H1 (cell line): Measurements from ENCODE around the gene CRYAB. TPM values are rescaled to one million over a fixed set of nuclear protein-coding genes. Genes with fewer than 3 reads are reported as not detected.

Experiments used
- CTCF ChIA-PET: fragments of 300-600 bp; sonication (Branson Sonifier 250); formaldehyde crosslinking; loops from one replicate; lab custom pipeline; 2021; ENCODE audit not compliant: partially characterized antibody; lab: Charles Lee
- POLR2A ChIA-PET: fragments of 300-600 bp; sonication (Branson Sonifier 250); formaldehyde crosslinking; loops from one replicate; lab custom pipeline; 2021; ENCODE audit warnings: inconsistent platforms; ENCODE audit not compliant: partially characterized antibody; lab: Charles Lee
- DNase-seq, 2 experiments: peaks; one replicate each; pipeline versions ENCODE4 v3.0.0 to v3.0.0-alpha.2; 2010 to 2022; ENCODE audit warnings: low spot score in 2 of 2, low read depth in 1 of 2, mixed read lengths in 1 of 2
- FAIRE-seq: peaks from 2 replicates; lab custom pipeline; 2011; peaks lifted over from hg19 to GRCh38; lab: Jason Lieb, UNC
- H2AFZ ChIP-seq: 2 replicates; pipeline ENCODE4 v1.8.1; 2012; ENCODE audit warnings: low read length, inconsistent platforms
- H2AK5ac ChIP-seq: 2 replicates; pipeline ENCODE4 v1.6.1; 2013; ENCODE audit warnings: low read depth, low read length
- H2BK120ac ChIP-seq: replicated peaks from 2 replicates; pipeline ENCODE3; 2013; ENCODE audit warnings: low read depth, low read length, inconsistent platforms
- H2BK12ac ChIP-seq: 2 replicates; pipeline ENCODE4 v1.6.1; 2013; ENCODE audit warnings: low read depth, low read length
- H2BK15ac ChIP-seq: 2 replicates; pipeline ENCODE4 v1.6.1; 2013; ENCODE audit warnings: low read length
- H2BK20ac ChIP-seq: 2 replicates; pipeline ENCODE4 v1.6.1; 2013; ENCODE audit warnings: low read length
- H2BK5ac ChIP-seq: 2 replicates; pipeline ENCODE4 v1.6.1; 2013; ENCODE audit warnings: low read depth, low read length
- H3K14ac ChIP-seq: 2 replicates; pipeline ENCODE4 v1.6.1; 2013; ENCODE audit warnings: inconsistent platforms; ENCODE audit not compliant: insufficient read length
- H3K18ac ChIP-seq: 2 replicates; pipeline ENCODE4 v1.6.1; 2013; ENCODE audit warnings: low read length; ENCODE audit errors: extremely low read depth
- H3K23ac ChIP-seq: 2 replicates; pipeline ENCODE4 v1.6.1; 2013; ENCODE audit warnings: inconsistent platforms; ENCODE audit not compliant: insufficient read length
- H3K23me2 ChIP-seq: 2 replicates; pipeline ENCODE4 v1.6.1; 2013; ENCODE audit warnings: low read depth, low read length
- H3K27ac ChIP-seq: 2 replicates; pipeline ENCODE4 v1.6.1; 2011; ENCODE audit warnings: low read depth, low read length, inconsistent platforms
- H3K27me3 ChIP-seq, 4 experiments: replicated peaks in 1 of 4; 1 replicate in 1 of 4; 2 replicates in 3 of 4; pipeline versions ENCODE4 v1.6.1 to v1.8.1; 2011 to 2013; ENCODE audit warnings: low read length in 3 of 4, mild to moderate bottlenecking in 3 of 4, inconsistent platforms in 2 of 4, mixed read lengths in 2 of 4, moderate library complexity in 1 of 4; ENCODE audit not compliant: control insufficient read depth in 3 of 4, insufficient read depth in 3 of 4; ENCODE audit errors: extremely low read depth in 1 of 4
- H3K36me3 ChIP-seq, 4 experiments: 2 replicates each; pipeline versions ENCODE4 v1.6.1 to v1.8.1; 2011 to 2013; ENCODE audit warnings: mild to moderate bottlenecking in 4 of 4, low read length in 3 of 4, moderate library complexity in 2 of 4, control low read depth in 1 of 4, inconsistent platforms in 1 of 4; ENCODE audit not compliant: insufficient read depth in 4 of 4, control insufficient read depth in 2 of 4
- H3K4ac ChIP-seq: replicated peaks from 2 replicates; pipeline ENCODE3; 2013; ENCODE audit warnings: low read length, low read depth, mixed read lengths, inconsistent platforms; ENCODE audit not compliant: insufficient read length
- H3K4me1 ChIP-seq, 4 experiments: replicated peaks in 1 of 4; 1 replicate in 1 of 4; 2 replicates in 3 of 4; pipeline versions ENCODE4 v1.6.1 to v1.8.1; 2011 to 2013; ENCODE audit warnings: low read length in 3 of 4, inconsistent platforms in 2 of 4, mixed read lengths in 1 of 4; ENCODE audit not compliant: insufficient read depth in 4 of 4, control insufficient read depth in 3 of 4
- H3K4me2 ChIP-seq, 2 experiments: 2 replicates each; pipeline versions ENCODE4 v1.6.1 to v1.8.1; 2011 to 2013; ENCODE audit warnings: low read depth in 2 of 2, low read length in 2 of 2, control low read depth in 1 of 2, inconsistent platforms in 1 of 2, mild to moderate bottlenecking in 1 of 2; ENCODE audit not compliant: insufficient read depth in 1 of 2
- H3K4me3 ChIP-seq, 4 experiments: fragments of 200-600, 300-600 bp in 1 of 4; sonication (generic), shearing (Covaris generic), sonication (Bioruptor Twin) in 1 of 4; 2 replicates each; pipeline versions ENCODE4 v1.5.1 to v1.8.1; 2011 to 2016; ENCODE audit warnings: low read length in 4 of 4, low read depth in 3 of 4, control low read depth in 2 of 4, inconsistent platforms in 2 of 4, mild to moderate bottlenecking in 2 of 4, mixed read lengths in 1 of 4, moderate library complexity in 1 of 4; ENCODE audit not compliant: insufficient read depth in 2 of 4; ENCODE audit errors: extremely low read depth in 1 of 4
- H3K56ac ChIP-seq: replicated peaks from 2 replicates; pipeline ENCODE3; 2013; ENCODE audit warnings: low read depth, mild to moderate bottlenecking, mixed read lengths, low read length, inconsistent platforms; ENCODE audit not compliant: insufficient read length
- H3K79me1 ChIP-seq: 2 replicates; pipeline ENCODE4 v1.6.1; 2013; ENCODE audit warnings: low read depth, low read length, control low read depth
- H3K79me2 ChIP-seq, 2 experiments: 2 replicates each; pipeline versions ENCODE4 v1.6.1 to v1.8.1; 2012 to 2013; ENCODE audit warnings: low read length in 2 of 2, mild to moderate bottlenecking in 2 of 2, inconsistent platforms in 1 of 2; ENCODE audit not compliant: insufficient read depth in 2 of 2, control insufficient read depth in 1 of 2
- H3K9ac ChIP-seq, 4 experiments: replicated peaks in 1 of 4; 1 replicate in 1 of 4; 2 replicates in 3 of 4; pipeline versions ENCODE4 v1.6.1 to v1.8.1; 2011 to 2013; ENCODE audit warnings: low read depth in 3 of 4, low read length in 3 of 4, control low read depth in 2 of 4, mild to moderate bottlenecking in 2 of 4, moderate library complexity in 2 of 4, inconsistent platforms in 1 of 4; ENCODE audit errors: extremely low read depth in 1 of 4
- H3K9me3 ChIP-seq, 2 experiments: 2 replicates each; pipeline versions ENCODE4 v1.6.1 to v1.8.1; 2012 to 2013; ENCODE audit warnings: mild to moderate bottlenecking in 2 of 2, moderate library complexity in 2 of 2, control low read depth in 1 of 2, inconsistent platforms in 1 of 2, low read depth in 1 of 2, low read length in 1 of 2, mixed read lengths in 1 of 2; ENCODE audit not compliant: insufficient read depth in 2 of 2
- H4K20me1 ChIP-seq, 2 experiments: replicated peaks in 1 of 2; 2 replicates each; pipeline versions ENCODE3 to v1.8.1; 2011 to 2013; ENCODE audit warnings: inconsistent platforms in 2 of 2, low read length in 2 of 2, mild to moderate bottlenecking in 1 of 2; ENCODE audit not compliant: insufficient read depth in 2 of 2, control insufficient read depth in 1 of 2
- H4K5ac ChIP-seq: 2 replicates; pipeline ENCODE4 v1.6.1; 2013; ENCODE audit warnings: low read length, low read depth, mixed read lengths, inconsistent platforms; ENCODE audit not compliant: insufficient read length
- H4K8ac ChIP-seq: 2 replicates; pipeline ENCODE4 v1.8.0; 2013; ENCODE audit warnings: mild to moderate bottlenecking, moderate library complexity, low read length, inconsistent platforms; ENCODE audit not compliant: insufficient read depth; ENCODE audit errors: extremely low read depth
- H4K91ac ChIP-seq: replicated peaks from 2 replicates; pipeline ENCODE3; 2013; ENCODE audit warnings: low read length, mixed read lengths, inconsistent platforms; ENCODE audit not compliant: insufficient read length
- CBX5 ChIP-seq: fragments of 300-800, 300-1000 bp; sonication (generic); IDR thresholded peaks from 2 replicates; pipeline ENCODE4 v1.7.1; 2016; ENCODE audit warnings: antibody characterized with exemption, low read length, low read depth
- CTBP2 ChIP-seq: IDR thresholded peaks from 2 replicates; pipeline ENCODE4 v1.7.0; 2011; ENCODE audit warnings: borderline replicate concordance, mild to moderate bottlenecking, moderate library complexity, mixed read lengths, low read length; ENCODE audit not compliant: insufficient read depth, insufficient read length
- KDM4A ChIP-seq: IDR thresholded peaks from one replicate; pipeline ENCODE4 v1.7.1; 2012; ENCODE audit warnings: low read depth, mild to moderate bottlenecking, moderate library complexity, low read length, inconsistent platforms; ENCODE audit not compliant: severe bottlenecking
- MAFK ChIP-seq: IDR thresholded peaks from 2 replicates; pipeline ENCODE4 v1.6.1; 2012; ENCODE audit warnings: low read depth, mild to moderate bottlenecking, improper control_type of control experiment, low read length
- POLR2A ChIP-seq, 2 experiments: IDR thresholded peaks; 1 replicate in 1 of 2; 2 replicates in 1 of 2; pipeline ENCODE4 v1.6.1; 2011; ENCODE audit warnings: low read depth in 2 of 2, low read length in 2 of 2, mild to moderate bottlenecking in 2 of 2; ENCODE audit errors: control extremely low read depth in 1 of 2
- SAP30 ChIP-seq: fragments of 300-600 bp; sonication (generic); IDR thresholded peaks from 2 replicates; pipeline ENCODE4 v1.7.1; 2012; ENCODE audit warnings: low read length, moderate library complexity, mild to moderate bottlenecking, inconsistent platforms; ENCODE audit not compliant: insufficient read depth, insufficient replicate concordance
- SIN3A ChIP-seq, 2 experiments: IDR thresholded peaks in 1 of 2; conservative IDR thresholded peaks in 1 of 2; 2 replicates each; pipeline ENCODE4 v1.6.1; 2011 to 2012; ENCODE audit warnings: low read length in 2 of 2, improper control_type of control experiment in 1 of 2, low read depth in 1 of 2, mild to moderate bottlenecking in 1 of 2
- SIX5 ChIP-seq: IDR thresholded peaks from 2 replicates; pipeline ENCODE4 v1.6.1; 2011; ENCODE audit warnings: mild to moderate bottlenecking, low read depth, low read length
- TAF7 ChIP-seq: optimal IDR thresholded peaks from 2 replicates; pipeline ENCODE3; 2011; ENCODE audit warnings: low read depth, mild to moderate bottlenecking, inconsistent platforms, low read length, moderate library complexity, borderline replicate concordance
- USF2 ChIP-seq: IDR thresholded peaks from 2 replicates; pipeline ENCODE4 v1.6.1; 2011; ENCODE audit warnings: low read length, improper control_type of control experiment
- ZNF274 ChIP-seq: IDR thresholded peaks from 2 replicates; pipeline ENCODE4 v1.7.0; 2012; ENCODE audit warnings: low read length, borderline replicate concordance; ENCODE audit errors: extremely low read depth
- WGBS, 2 experiments: shearing (Covaris generic) in 1 of 2; methylation state at CpG; one replicate each; pipeline versions ENCODE4 v1.1.6 to v1.1.7; 2013 to 2015; ENCODE audit warnings: low lambda C conversion rate in 2 of 2, mixed read lengths in 2 of 2, inconsistent platforms in 1 of 2, low coverage in 1 of 2, missing lambda C conversion rate in 1 of 2; ENCODE audit not compliant: insufficient replicate concordance in 2 of 2, insufficient coverage in 1 of 2, insufficient read length in 1 of 2; ENCODE audit errors: extremely low coverage in 1 of 2, missing lambda C conversion rate in 1 of 2; 5-methylcytosine and 5-hydroxymethylcytosine counted together
- polyA plus RNA-seq, 7 experiments: library from polyadenylated mRNA; depleted of rRNA in 3 of 7; stranded (reverse) in 5 of 7; unstranded in 2 of 7; fragments of >200 nt in 5 of 7; fragments of 200-250 nt in 2 of 7; gene quantifications; 1 replicate in 5 of 7; 2 replicates in 1 of 7; 4 replicates in 1 of 7; pipeline versions ENCODE4 v1.2.1 to v1.2.3, GENCODE V29; 2011 to 2013; ENCODE audit warnings: missing spikeins in 2 of 7, mixed read lengths in 2 of 7
- total RNA-seq: library from RNA; stranded (reverse); fragmentation: NEBNext Ultra II Directional; extraction: Animal tissue kit (Norgen Biotek cat#: 25700); gene quantifications from 2 replicates; pipeline ENCODE4 v1.2.1, GENCODE V29; 2021

The CRYAB gene
- total and polyA plus RNA-seq, 2 of the 8 experiments (the other 6 are each of a cell fraction or from before 2014, with no cell fraction given) = 1.9 to 2.0 TPM

GRCh38 chr11:111936040-111936540 is 24.5 kb upstream of the CRYAB start:
- Histone ChIP-seq H3K18ac (no peak overlapping the region), H3K9ac (peak overlapping the region in 1 of 4 experiments; percentile 76; a peak in 2 of 7 replicates), H4K5ac (no peak overlapping the region), H3K79me2 (peaks cover 0 to 5% of the 10 kb centered on the region in 2 experiments; a peak in 2 of 4 replicates), H2BK5ac (no peak overlapping the region), H3K27me3 (no peaks in the 10 kb centered on the region), H3K4me3 (peak overlapping the region; percentile 54 to 91 (median 64); a peak in 6 of 8 replicates), H2AFZ (0 out of 2 replicates have a peak overlapping the region, but pooled peaks have one; percentile 75), H4K91ac (no peak overlapping the region), H2AK5ac (no peak overlapping the region; the same call in 1 of the 2 replicates), H3K27ac (no peak overlapping the region), H3K23ac (no peak overlapping the region), H2BK20ac (no peak overlapping the region), H2BK12ac (no peak overlapping the region), H3K23me2 (peaks cover 10% of the 10 kb centered on the region), H3K36me3 (no peaks in the 10 kb centered on the region), H3K79me1 (no peaks in the 10 kb centered on the region), H2BK15ac (no peak overlapping the region), H3K56ac (no peak overlapping the region), H3K4me2 (peak overlapping the region; percentile 77 to 95), H3K4me1 (peaks cover 12 to 22% (median 12%) of the 10 kb centered on the region in 4 experiments), H4K8ac (no peak overlapping the region), H3K4ac (no peak overlapping the region), H2BK120ac (no peak overlapping the region), H4K20me1 (no peaks in the 10 kb centered on the region), H3K9me3 (no peaks in the 10 kb centered on the region), H3K14ac (no peak overlapping the region)
- CTCF ChIA-PET = interaction anchor here (0.7 to 25.5 kb wide), 9 partner anchors 10 to 65 kb away, joined by 3 to 565 read pairs (median 6); partner anchors contain the start of gene ALG9
- POLR2A ChIA-PET = interaction anchor here (0.5 to 3.1 kb wide), 6 partner anchors 10 to 368 kb away, joined by 3 to 22 read pairs (median 8); no protein-coding TSS in a partner anchor
- FAIRE-seq = no peak
- DNase-seq = no peak
- 76% methylated on average over 3 of the region's 3 CpGs; no CpG with 5 or more reads in 1 of the 2 experiments for WGBS, 2 experiments
- no peak for TF ChIP-seq CBX5
- TF ChIP-seq KDM4A = no peak
- no peak for TF ChIP-seq CTBP2
- no peak for TF ChIP-seq MAFK
- TF ChIP-seq USF2 = no peak
- no peak for TF ChIP-seq ZNF274
- TF ChIP-seq POLR2A (IDR thresholded peaks at IDR 0.05; ENCODE audit: control extremely low read depth in 1 of 2, low read depth in 2 of 2, low read length in 2 of 2) = no peak
- TF ChIP-seq SAP30 = no peak
- no peak for TF ChIP-seq TAF7
- no peak for TF ChIP-seq SIX5
- no peak for TF ChIP-seq SIN3A (conservative IDR thresholded peaks at IDR 0.05 in 1 of 2, IDR thresholded peaks at IDR 0.05 in 1 of 2; ENCODE audit: low read depth in 1 of 2, low read length in 2 of 2)
